Body of pancreas (tissue), 4 donors: ENCODE data around the gene SYNE1. TPM values are rescaled to one million over a fixed set of nuclear protein-coding genes. Genes with fewer than 3 reads are reported as not detected.

Experiments used
- ATAC-seq: fragments of 150-250 bp; one replicate; pipeline ENCODE4 v1.9.1; 2016
- DNase-seq, 4 donors: peaks; one replicate each; pipeline ENCODE4 v3.0.0-alpha.2; 2019
- H3K27ac ChIP-seq, 4 donors: fragments of 200-600 bp; sonication (generic); 1 replicate in 3 of 4; 2 replicates in 1 of 4; pipeline versions ENCODE4 v1.5.1 to v1.6.1; 2016 to 2019; ENCODE audit warnings: mild to moderate bottlenecking in 1 of 4, mixed read lengths in 1 of 4, moderate library complexity in 1 of 4
- H3K27me3 ChIP-seq, 2 donors: fragments of 200-600 bp; sonication (generic); one replicate each; pipeline ENCODE4 v1.6.0; 2016; ENCODE audit warnings: mild to moderate bottlenecking in 1 of 2
- H3K36me3 ChIP-seq, 2 donors: fragments of 200-600 bp; sonication (generic); replicated peaks in 1 of 2; 2 replicates each; pipeline ENCODE4 v1.5.1; 2016; ENCODE audit warnings: low read depth in 2 of 2; ENCODE audit not compliant: insufficient read depth in 1 of 2
- H3K4me1 ChIP-seq: fragments of 200-600 bp; sonication (generic); one replicate; pipeline ENCODE4 v1.6.0; 2016
- H3K4me3 ChIP-seq, 2 donors: fragments of 200-600 bp; sonication (generic); 1 replicate in 1 of 2; 2 replicates in 1 of 2; pipeline ENCODE4 v1.5.1; 2016 to 2019
- H3K9me3 ChIP-seq, 3 donors: fragments of 200-600 bp; sonication (generic); 1 replicate in 2 of 3; 2 replicates in 1 of 3; pipeline ENCODE4 v1.5.1; 2016
- CTCF ChIP-seq, 7 experiments: fragments of 450-650 bp in 4 of 7; fragments of 200-600 bp in 3 of 7; sonication (generic) in 3 of 7; IDR thresholded peaks; one replicate each; pipeline ENCODE4 v1.5.1; 2016 to 2019; ENCODE audit warnings: antibody characterized with exemption in 7 of 7
- POLR2A ChIP-seq, 3 donors: fragments of 450-650 bp; IDR thresholded peaks; one replicate each; pipeline ENCODE4 v1.6.1; 2016; ENCODE audit warnings: antibody characterized with exemption in 3 of 3, mild to moderate bottlenecking in 2 of 3
- WGBS, 2 donors: methylation state at CpG; one replicate each; pipeline ENCODE4 v1.1.5; 2017; 5-methylcytosine and 5-hydroxymethylcytosine counted together
- intact Hi-C: fragments of 100-400 bp; cut with DNase I; formaldehyde crosslinking; loops from one replicate; pipeline ENCODE4 v1.15.1; 2023
- total RNA-seq, 2 donors: library from RNA; depleted of rRNA; stranded (reverse); fragments of >200 nt; gene quantifications; one replicate each; pipeline ENCODE4 v1.1.0, GENCODE V29; 2016

Gene SYNE1
- total RNA-seq, 2 donors from 2014 or later = 109 to 123 TPM

DNA sequence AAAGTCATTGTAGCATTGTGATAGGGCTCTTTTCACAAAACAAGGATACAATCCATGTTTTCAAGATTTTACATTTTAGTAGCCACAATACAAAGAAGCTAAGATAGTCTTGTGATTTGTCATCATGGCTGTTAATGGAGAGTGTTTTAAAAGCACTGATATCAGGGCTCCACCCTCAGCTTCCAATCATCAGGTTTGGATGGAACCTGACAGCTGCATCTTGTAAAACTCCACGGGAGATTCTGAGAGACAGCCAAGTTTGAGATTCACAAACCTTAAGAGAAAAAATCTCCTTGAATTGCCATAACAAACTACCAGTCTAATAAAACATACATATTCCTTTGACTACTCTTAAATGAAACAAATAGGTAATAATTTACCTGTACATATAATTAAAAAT is 549.5 kb downstream of the SYNE1 start:
- DNase-seq (no peak), ATAC-seq (no peak)
- no peak overlapping the region for H3K4me3 ChIP-seq
- H3K36me3 ChIP-seq = no peaks in the 10 kb centered on the region
- 38 to 52% methylated on average over 1 of the region's 1 CpG for WGBS, 2 donors
- H3K27ac ChIP-seq = no peak overlapping the region
- no peaks in the 10 kb centered on the region for H3K27me3 ChIP-seq
- no peaks in the 10 kb centered on the region for H3K4me1 ChIP-seq
- intact Hi-C loops = no loop called here
- no peaks in the 10 kb centered on the region for H3K9me3 ChIP-seq
- TF ChIP-seq POLR2A (IDR thresholded peaks at IDR 0.05) (no peak), CTCF (IDR thresholded peaks at IDR 0.05) (no peak)

DNA sequence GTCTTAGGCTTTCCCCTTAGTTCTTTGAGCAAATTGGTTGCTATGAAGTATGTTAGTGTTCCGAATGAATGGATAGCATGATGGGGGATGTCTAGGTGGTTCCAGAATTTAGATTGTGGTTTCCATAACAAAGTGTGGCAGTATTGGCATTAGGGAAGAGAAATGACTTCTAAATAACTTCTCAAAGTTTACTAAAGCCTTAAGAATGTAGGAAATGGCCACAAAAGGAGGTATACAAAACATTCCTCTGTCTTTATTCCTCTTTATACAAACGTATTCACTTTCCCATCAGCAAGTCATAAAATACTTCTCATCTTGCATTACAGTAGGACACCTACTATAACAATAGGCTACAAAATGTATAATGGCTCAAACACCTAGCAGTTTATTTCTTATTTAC is 550.1 kb downstream of the SYNE1 start:
- DNase-seq = no peak
- H3K27ac ChIP-seq = no peak overlapping the region
- H3K4me1 ChIP-seq = no peaks in the 10 kb centered on the region
- no peaks in the 10 kb centered on the region for H3K9me3 ChIP-seq
- H3K4me3 ChIP-seq = no peak overlapping the region
- no peak for TF ChIP-seq CTCF (IDR thresholded peaks at IDR 0.05)
- TF ChIP-seq POLR2A (IDR thresholded peaks at IDR 0.05) = no peak
- 28 to 39% methylated on average over 2 of the region's 2 CpGs for WGBS, 2 donors
- H3K27me3 ChIP-seq = no peaks in the 10 kb centered on the region
- intact Hi-C loops = no loop called here
- no peak for ATAC-seq
- H3K36me3 ChIP-seq = no peaks in the 10 kb centered on the region

DNA sequence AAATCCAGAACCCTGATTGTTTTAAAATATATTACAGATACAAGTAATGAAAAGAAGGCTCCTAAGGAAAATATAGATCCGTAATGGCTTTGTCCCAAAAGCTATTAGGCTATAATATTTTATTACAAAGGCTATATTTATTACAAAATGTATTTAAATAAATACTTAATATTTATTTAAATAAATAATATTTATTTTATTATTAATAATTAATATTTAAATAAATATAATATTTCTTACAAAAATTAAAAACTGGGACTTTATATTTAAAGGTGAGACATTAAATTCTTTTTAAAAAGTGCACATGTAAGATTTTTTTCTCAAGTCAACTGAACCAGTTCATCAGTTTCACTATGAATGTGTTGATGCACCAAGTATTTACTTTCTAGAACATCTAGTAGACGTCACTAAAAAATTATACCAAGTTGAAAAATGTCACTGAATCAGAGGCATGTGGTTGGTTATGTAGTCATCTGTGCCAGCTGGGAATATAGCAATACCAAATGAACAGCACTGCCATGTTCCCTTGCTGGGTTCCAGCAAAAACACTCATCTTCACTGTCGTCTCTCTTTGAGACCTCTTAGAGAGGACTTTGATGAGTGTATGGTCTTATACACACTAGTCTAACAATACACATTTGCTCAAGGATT is 550.8 kb downstream of the SYNE1 start:
- 54 to 55% methylated on average over 3 of the region's 3 CpGs for WGBS, 2 donors
- DNase-seq = no peak
- no peak for TF ChIP-seq CTCF (IDR thresholded peaks at IDR 0.05)
- no peak for TF ChIP-seq POLR2A (IDR thresholded peaks at IDR 0.05)
- H3K36me3 ChIP-seq = no peaks in the 10 kb centered on the region
- no peak for ATAC-seq
- no peaks in the 10 kb centered on the region for H3K4me1 ChIP-seq
- H3K4me3 ChIP-seq = no peak overlapping the region
- no peaks in the 10 kb centered on the region for H3K9me3 ChIP-seq
- intact Hi-C loops = no loop called here
- no peaks in the 10 kb centered on the region for H3K27me3 ChIP-seq
- no peak overlapping the region for H3K27ac ChIP-seq

GRCh38 chr6:152085451-152085921 is 551.7 kb downstream of the SYNE1 start:
- H3K4me3 ChIP-seq = no peak overlapping the region
- DNase-seq = no peak
- TF ChIP-seq CTCF (IDR thresholded peaks at IDR 0.05) (no peak), POLR2A (IDR thresholded peaks at IDR 0.05) (no peak)
- no peak overlapping the region for H3K27ac ChIP-seq
- H3K36me3 ChIP-seq = no peaks in the 10 kb centered on the region
- ATAC-seq = no peak
- intact Hi-C loops = no loop called here
- 51 to 62% methylated on average over 4 of the region's 4 CpGs for WGBS, 2 donors
- H3K9me3 ChIP-seq = no peaks in the 10 kb centered on the region
- H3K4me1 ChIP-seq = no peaks in the 10 kb centered on the region
- H3K27me3 ChIP-seq = no peaks in the 10 kb centered on the region

DNA sequence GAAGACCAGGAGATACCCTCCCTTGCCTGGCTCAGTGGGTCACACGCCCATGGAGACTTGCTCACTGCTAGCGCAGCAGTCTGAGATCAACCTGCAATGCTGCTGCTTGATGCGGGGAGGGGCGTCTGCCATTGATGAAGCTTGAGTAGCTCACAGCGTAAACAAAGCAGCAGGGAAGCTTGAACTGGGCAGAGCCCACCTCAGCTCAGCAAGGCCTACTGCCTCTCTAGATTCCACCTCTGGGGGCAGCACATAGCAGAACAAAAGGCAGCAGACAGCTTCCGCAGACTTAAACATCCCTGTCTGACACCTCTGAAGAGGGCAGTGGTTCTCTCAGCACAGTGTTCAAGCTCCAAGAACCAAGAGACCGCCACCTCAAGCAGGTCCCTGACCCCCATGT is 558.4 kb downstream of the SYNE1 start:
- intact Hi-C loops = no loop called here
- DNase-seq (no peak), ATAC-seq (no peak)
- no peaks in the 10 kb centered on the region for H3K36me3 ChIP-seq
- no peak overlapping the region for H3K27ac ChIP-seq
- 43 to 66% methylated on average over 6 to 7 of the region's 7 CpGs for WGBS, 2 donors
- peaks cover 0 to 13% (median 0%) of the 10 kb centered on the region in 3 donors for H3K9me3 ChIP-seq
- TF ChIP-seq CTCF (IDR thresholded peaks at IDR 0.05) (no peak), POLR2A (IDR thresholded peaks at IDR 0.05) (no peak)
- no peak overlapping the region for H3K4me3 ChIP-seq
- H3K4me1 ChIP-seq = no peaks in the 10 kb centered on the region
- H3K27me3 ChIP-seq = no peaks in the 10 kb centered on the region
